Activated CD4-positive, alpha-beta T cell treated with anti-CD3 and anti-CD28 coated beads, Interleukin-2, amount 10 ng/mL, durations not matched to agents 7 days and 5 days (primary cell): Measurements from ENCODE around the gene KMT2D. TPM values are rescaled to one million over a fixed set of nuclear protein-coding genes. Genes with fewer than 3 reads are reported as not detected.

Experiments
- CTCF ChIA-PET: fragments of 350-600 bp; sonication (Branson Sonifier 250); formaldehyde crosslinking; loops from one replicate; lab custom pipeline; 2021; ENCODE audit warnings: antibody characterized with exemption; lab: Charles Lee
- POLR2A ChIA-PET: fragments of 350-600 bp; sonication (Branson Sonifier 250); formaldehyde crosslinking; loops from one replicate; lab custom pipeline; 2021; ENCODE audit warnings: antibody characterized with exemption; lab: Charles Lee
- DNase-seq: peaks from one replicate; pipeline ENCODE4 v3.0.0-alpha.2; 2020
- H3K27ac Mint-ChIP-seq: one replicate; pipeline ENCODE4 v1.8.0; 2021; ENCODE audit warnings: mild to moderate bottlenecking, moderate library complexity, mixed read lengths
- H3K27me3 Mint-ChIP-seq: one replicate; pipeline ENCODE4 v1.8.0; 2021; ENCODE audit warnings: mixed read lengths
- H3K36me3 Mint-ChIP-seq: one replicate; pipeline ENCODE4 v1.8.0; 2021; ENCODE audit warnings: low read depth, mixed read lengths
- H3K4me1 Mint-ChIP-seq: one replicate; pipeline ENCODE4 v1.8.0; 2021; ENCODE audit warnings: mixed read lengths
- H3K4me3 Mint-ChIP-seq: one replicate; pipeline ENCODE4 v1.8.0; 2021; ENCODE audit warnings: mild to moderate bottlenecking, moderate library complexity, mixed read lengths
- H3K9me3 Mint-ChIP-seq: one replicate; pipeline ENCODE4 v1.8.0; 2021; ENCODE audit warnings: mixed read lengths
- total RNA-seq, 2 experiments: library from RNA; stranded (reverse); gene quantifications; one replicate each; pipeline ENCODE4 v1.2.3, GENCODE V29; 2021

KMT2D gene
- total RNA-seq, 2 experiments from 2014 or later = 97.9 to 116 TPM

- DNase-seq = no peak
- no peak overlapping the region for H3K27ac Mint-ChIP-seq
- peaks cover 3% of the 10 kb centered on the region for H3K4me1 Mint-ChIP-seq
- ChIA-PET CTCF (interaction anchor here (0.5 to 2.6 kb wide), 7 partner anchors 8 to 285 kb away, joined by 3 to 11 read pairs (median 4); no protein-coding TSS in a partner anchor), POLR2A (no interaction called here)
- H3K4me3 Mint-ChIP-seq = no peak overlapping the region
- no peaks in the 10 kb centered on the region for H3K9me3 Mint-ChIP-seq
- H3K36me3 Mint-ChIP-seq = peaks cover 35% of the 10 kb centered on the region
- H3K27me3 Mint-ChIP-seq = no peaks in the 10 kb centered on the region
Observed at GRCh38 chr12:49028666-49029275, 31.8 kb downstream of the KMT2D start.

GRCh38 chr12:49027846-49028555 lies 32.6 kb downstream of the KMT2D start:
- H3K4me3 Mint-ChIP-seq = no peak overlapping the region
- H3K27ac Mint-ChIP-seq = no peak overlapping the region
- no peak for DNase-seq
- no peaks in the 10 kb centered on the region for H3K9me3 Mint-ChIP-seq
- H3K27me3 Mint-ChIP-seq = no peaks in the 10 kb centered on the region
- H3K4me1 Mint-ChIP-seq = peaks cover 3% of the 10 kb centered on the region
- ChIA-PET POLR2A (no interaction called here), CTCF (interaction anchor here (1.0 to 2.0 kb wide), 3 partner anchors 9 to 31 kb away, joined by 4 to 5 read pairs (median 5); no protein-coding TSS in a partner anchor)
- peaks cover 39% of the 10 kb centered on the region for H3K36me3 Mint-ChIP-seq

GRCh38 chr12:49026678-49027480 lies 33.7 kb downstream of the KMT2D start:
- Mint-ChIP-seq H3K27ac (no peak overlapping the region), H3K4me1 (peaks cover 3% of the 10 kb centered on the region), H3K4me3 (no peak overlapping the region), H3K9me3 (no peaks in the 10 kb centered on the region), H3K36me3 (peaks cover 43% of the 10 kb centered on the region), H3K27me3 (no peaks in the 10 kb centered on the region)
- CTCF ChIA-PET = interaction anchor here (1.1 to 1.5 kb wide), 2 partner anchors 16 to 39 kb away, joined by 3 read pairs; no protein-coding TSS in a partner anchor
- POLR2A ChIA-PET = no interaction called here
- no peak for DNase-seq

- CTCF ChIA-PET = interaction anchor here (1.1 to 1.5 kb wide), 3 partner anchors 17 to 38 kb away, joined by 3 read pairs; no protein-coding TSS in a partner anchor
- Mint-ChIP-seq H3K4me1 (peaks cover 3% of the 10 kb centered on the region), H3K9me3 (no peaks in the 10 kb centered on the region), H3K27me3 (no peaks in the 10 kb centered on the region), H3K4me3 (no peak overlapping the region), H3K27ac (no peak overlapping the region), H3K36me3 (peaks cover 44% of the 10 kb centered on the region)
- POLR2A ChIA-PET = no interaction called here
- no peak for DNase-seq
Observed at GRCh38 chr12:49026101-49026500, 34.5 kb downstream of the KMT2D start.

- Mint-ChIP-seq H3K9me3 (no peaks in the 10 kb centered on the region), H3K4me3 (no peak overlapping the region), H3K27me3 (no peaks in the 10 kb centered on the region), H3K36me3 (peaks cover 44% of the 10 kb centered on the region), H3K27ac (peak overlapping the region; percentile 73), H3K4me1 (peaks cover 3% of the 10 kb centered on the region)
- CTCF ChIA-PET = interaction anchor here (1.1 to 1.2 kb wide), 3 partner anchors 30 to 264 kb away, joined by 3 to 4 read pairs (median 3); no protein-coding TSS in a partner anchor
- no peak for DNase-seq
- POLR2A ChIA-PET = no interaction called here
Observed at GRCh38 chr12:49025463-49025862, 35.1 kb downstream of the KMT2D start.

- Mint-ChIP-seq H3K27me3 (no peaks in the 10 kb centered on the region), H3K27ac (no peak overlapping the region), H3K36me3 (peaks cover 40% of the 10 kb centered on the region), H3K4me1 (peaks cover 5% of the 10 kb centered on the region), H3K4me3 (no peak overlapping the region), H3K9me3 (no peaks in the 10 kb centered on the region)
- ChIA-PET CTCF (interaction anchor here (0.9 to 1.8 kb wide), 5 partner anchors 12 to 265 kb away, joined by 3 to 7 read pairs (median 4); no protein-coding TSS in a partner anchor), POLR2A (no interaction called here)
- no peak for DNase-seq
Observed at GRCh38 chr12:49024543-49024942, 36.1 kb downstream of the KMT2D start.

GRCh38 chr12:49023812-49024211 lies 36.8 kb downstream of the KMT2D start:
- H3K27ac Mint-ChIP-seq = peak overlapping the region; percentile 46
- ChIA-PET POLR2A (no interaction called here), CTCF (interaction anchor here (0.9 to 1.8 kb wide), 3 partner anchors 13 to 36 kb away, joined by 3 to 7 read pairs (median 5); no protein-coding TSS in a partner anchor)
- H3K36me3 Mint-ChIP-seq = peaks cover 40% of the 10 kb centered on the region
- H3K4me1 Mint-ChIP-seq = peaks cover 11% of the 10 kb centered on the region
- no peaks in the 10 kb centered on the region for H3K27me3 Mint-ChIP-seq
- DNase-seq = no peak
- H3K9me3 Mint-ChIP-seq = no peaks in the 10 kb centered on the region
- no peak overlapping the region for H3K4me3 Mint-ChIP-seq

GRCh38 chr12:49022558-49023178 lies 37.9 kb downstream of the KMT2D start:
- CTCF ChIA-PET = interaction anchor here (0.5 to 1.8 kb wide), 5 partner anchors 10 to 169 kb away, joined by 3 to 7 read pairs (median 3); no protein-coding TSS in a partner anchor

GRCh38 chr12:49021292-49021915 lies 39.2 kb downstream of the KMT2D start:
- POLR2A ChIA-PET = no interaction called here
- Mint-ChIP-seq H3K4me1 (peaks cover 29% of the 10 kb centered on the region), H3K27ac (no peak overlapping the region), H3K4me3 (no peak overlapping the region), H3K27me3 (no peaks in the 10 kb centered on the region), H3K36me3 (peaks cover 37% of the 10 kb centered on the region), H3K9me3 (no peaks in the 10 kb centered on the region)
- no peak for DNase-seq
- CTCF ChIA-PET = interaction anchor here (1.3 to 3.0 kb wide), 4 partner anchors 21 to 110 kb away, joined by 3 to 17 read pairs (median 6); partner anchors contain the start of genes DDN and TUBA1B

More at GRCh38 chr12:49022558-49023178, 37.9 kb downstream of the KMT2D start:
- no peak for DNase-seq
- POLR2A ChIA-PET = no interaction called here
- H3K4me1 Mint-ChIP-seq = peaks cover 16% of the 10 kb centered on the region
- H3K27me3 Mint-ChIP-seq = no peaks in the 10 kb centered on the region
- H3K4me3 Mint-ChIP-seq = no peak overlapping the region
- no peaks in the 10 kb centered on the region for H3K9me3 Mint-ChIP-seq
- H3K36me3 Mint-ChIP-seq = peaks cover 36% of the 10 kb centered on the region
- peak overlapping the region; percentile 4 for H3K27ac Mint-ChIP-seq

GRCh38 chr12:49020441-49020840 lies 40.2 kb downstream of the KMT2D start:
- no peak overlapping the region for H3K4me3 Mint-ChIP-seq
- peaks cover 36% of the 10 kb centered on the region for H3K4me1 Mint-ChIP-seq
- no peaks in the 10 kb centered on the region for H3K9me3 Mint-ChIP-seq
- no peak for DNase-seq
- POLR2A ChIA-PET = no interaction called here
- no peaks in the 10 kb centered on the region for H3K27me3 Mint-ChIP-seq
- peaks cover 39% of the 10 kb centered on the region for H3K36me3 Mint-ChIP-seq
- CTCF ChIA-PET = interaction anchor here (0.7 to 3.0 kb wide), 15 partner anchors 9 to 111 kb away, joined by 3 to 17 read pairs (median 4); partner anchors contain the start of genes DDN, FKBP11, RHEBL1 and TUBA1B
- H3K27ac Mint-ChIP-seq = no peak overlapping the region

GRCh38 chr12:49019443-49020324 lies 40.9 kb downstream of the KMT2D start:
- Mint-ChIP-seq H3K27me3 (no peaks in the 10 kb centered on the region), H3K4me3 (peak overlapping the region; percentile 95), H3K27ac (peak overlapping the region; percentile 99), H3K4me1 (peaks cover 40% of the 10 kb centered on the region), H3K9me3 (no peaks in the 10 kb centered on the region), H3K36me3 (peaks cover 35% of the 10 kb centered on the region)
- ChIA-PET POLR2A (no interaction called here), CTCF (interaction anchor here (0.5 to 3.0 kb wide), 19 partner anchors 10 to 270 kb away, joined by 3 to 17 read pairs (median 4); partner anchors contain the start of genes DDN, FKBP11, RHEBL1 and TUBA1B)
- peak; percentile 54 for DNase-seq
